HG03280 (cell line): ENCODE results near the gene REG3G.

ENCODE experiments used
- ATAC-seq: cut with Tn5 transposase; IDR thresholded peaks from one replicate; pipeline ENCODE4 v1.9.1; 2021; ENCODE audit warnings: mild to moderate bottlenecking, moderate library complexity; ENCODE audit not compliant: unreplicated experiment

REG3G gene

DNA sequence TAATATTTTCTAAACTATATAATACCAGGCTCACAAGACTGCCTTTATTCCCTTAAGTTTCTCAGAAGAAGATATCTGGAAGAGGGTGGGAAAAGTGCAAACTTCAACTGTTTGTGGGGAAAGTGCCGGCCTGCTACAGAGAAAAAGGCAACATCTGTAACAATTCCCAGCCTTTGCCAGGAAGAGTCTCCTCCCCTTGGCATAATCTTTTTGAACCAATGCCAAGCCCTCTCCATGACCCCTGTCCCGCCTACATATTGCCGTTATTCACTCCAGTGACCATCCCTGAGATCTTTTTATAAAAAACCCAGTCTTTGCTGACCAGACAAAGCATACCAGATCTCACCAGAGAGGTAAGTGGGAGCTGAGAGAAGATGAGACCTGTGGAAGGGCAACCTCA, at the start of gene REG3G:
REG3G (plus strand) TSS at position 282 of the 400 bp plus-strand sequence. CDS start 392 bp downstream, outside the sequence.
- no peak for ATAC-seq

DNA sequence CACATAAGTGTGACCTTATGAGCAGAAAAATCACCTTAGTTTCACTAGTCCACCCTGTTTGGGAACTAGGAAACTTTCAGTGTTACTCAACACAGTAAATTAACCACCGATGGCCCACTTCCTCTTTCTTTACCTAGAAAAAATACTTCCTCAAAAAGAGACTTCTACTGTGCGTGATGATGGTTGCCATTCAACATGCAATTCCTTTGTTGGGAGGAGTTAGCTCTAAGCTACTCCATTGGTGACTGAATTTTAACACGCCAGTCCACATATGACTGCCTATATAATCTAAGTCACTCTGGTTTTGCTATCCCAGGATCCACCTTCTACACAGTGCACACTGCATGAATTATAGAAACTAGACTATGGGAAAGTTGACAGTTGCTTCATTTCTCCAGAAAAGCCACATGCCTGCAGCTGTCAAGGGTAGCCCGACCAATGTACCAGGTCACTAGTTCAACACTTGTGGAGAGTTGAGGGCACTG, 47.8 kb upstream of the REG3G start:
- ATAC-seq = peak; percentile 94

DNA sequence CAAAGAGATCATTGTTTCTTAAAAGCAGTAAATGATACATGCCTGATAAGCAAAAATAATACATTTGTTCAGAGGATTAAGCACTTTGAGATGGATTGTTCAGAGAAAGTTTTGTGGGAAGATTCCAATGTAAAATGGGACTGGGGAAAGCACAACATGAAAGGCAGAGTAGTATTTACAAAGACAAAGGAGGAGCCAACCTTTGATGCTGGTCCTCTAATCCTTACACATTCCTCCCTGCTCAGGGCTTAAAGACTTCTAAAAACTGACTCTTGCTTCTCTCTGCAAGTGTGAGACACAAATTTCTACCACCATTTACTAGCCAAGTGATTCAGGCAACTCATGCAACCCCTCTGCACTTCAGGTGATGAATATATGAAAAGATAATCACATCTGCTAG, 47.2 kb upstream of the REG3G start:
- ATAC-seq = no peak

DNA sequence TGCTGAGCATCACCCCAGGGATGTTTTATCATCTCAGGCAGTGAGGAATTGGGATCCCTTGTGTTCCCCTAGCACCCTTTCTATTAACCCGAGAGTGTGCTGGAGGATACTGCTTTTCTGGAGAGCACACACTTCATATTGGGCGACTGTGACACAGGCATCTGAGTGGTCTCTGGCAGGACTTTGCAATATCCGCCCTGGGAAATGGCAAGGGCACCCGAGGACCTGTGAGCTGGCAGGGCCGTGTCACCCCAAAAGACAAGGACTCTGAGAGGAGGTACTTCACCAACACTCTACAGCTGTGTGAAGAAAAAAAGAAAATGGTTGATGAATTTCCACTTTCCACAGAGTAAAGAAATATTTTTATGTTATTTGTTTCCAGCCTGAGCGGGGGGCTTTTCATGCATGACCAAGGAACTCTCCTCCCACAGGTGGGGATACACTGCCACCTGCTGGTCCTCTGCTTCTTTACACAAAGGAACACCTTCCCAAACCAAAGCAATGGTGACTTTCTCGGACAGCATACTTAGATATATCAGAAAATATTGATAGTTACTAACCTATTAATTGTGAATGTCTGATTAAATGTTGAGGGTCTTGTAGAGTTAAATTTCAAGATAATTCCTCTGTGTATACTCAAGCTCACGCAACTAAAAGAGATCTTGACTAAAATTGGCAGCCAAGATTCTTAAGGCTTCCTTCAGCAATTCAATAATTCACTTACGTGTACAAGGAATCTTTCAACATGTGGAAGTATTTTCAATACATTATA, 45.9 kb upstream of the REG3G start:
- no peak for ATAC-seq

DNA sequence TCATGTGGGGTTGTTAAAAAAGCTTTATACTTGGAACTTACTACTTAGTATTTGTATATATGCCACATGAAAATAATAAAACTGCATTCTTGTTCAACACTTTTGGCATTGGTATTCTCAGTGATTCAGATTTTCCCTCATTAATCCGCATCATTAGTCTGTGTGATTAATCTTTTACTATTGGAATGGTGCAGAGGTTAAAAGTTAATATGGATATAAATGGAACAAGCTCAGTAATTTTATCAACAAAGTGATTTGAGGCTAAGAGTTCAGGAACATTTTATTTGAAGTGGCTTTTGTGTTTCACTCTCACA, 45.4 kb upstream of the REG3G start:
- ATAC-seq = no peak

DNA sequence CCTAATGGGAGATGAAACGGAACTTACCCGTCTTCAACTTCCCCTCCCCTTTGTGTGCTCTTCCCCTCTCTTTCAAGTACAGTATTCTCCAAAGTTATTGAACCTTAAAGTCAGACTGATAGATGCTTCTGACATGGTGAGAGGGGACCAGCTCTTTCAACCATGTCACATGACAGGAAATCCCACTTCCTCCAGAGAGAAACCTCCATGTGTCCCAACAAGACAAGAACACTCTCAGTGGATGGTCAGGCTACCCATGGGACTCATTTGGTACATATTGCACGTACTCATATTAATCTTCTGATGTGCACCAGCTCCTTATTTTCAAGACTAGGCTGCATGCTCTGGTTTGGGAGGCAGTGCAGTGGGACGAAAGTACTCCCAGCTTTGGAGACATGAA, 44.6 kb upstream of the REG3G start:
- ATAC-seq = no peak

DNA sequence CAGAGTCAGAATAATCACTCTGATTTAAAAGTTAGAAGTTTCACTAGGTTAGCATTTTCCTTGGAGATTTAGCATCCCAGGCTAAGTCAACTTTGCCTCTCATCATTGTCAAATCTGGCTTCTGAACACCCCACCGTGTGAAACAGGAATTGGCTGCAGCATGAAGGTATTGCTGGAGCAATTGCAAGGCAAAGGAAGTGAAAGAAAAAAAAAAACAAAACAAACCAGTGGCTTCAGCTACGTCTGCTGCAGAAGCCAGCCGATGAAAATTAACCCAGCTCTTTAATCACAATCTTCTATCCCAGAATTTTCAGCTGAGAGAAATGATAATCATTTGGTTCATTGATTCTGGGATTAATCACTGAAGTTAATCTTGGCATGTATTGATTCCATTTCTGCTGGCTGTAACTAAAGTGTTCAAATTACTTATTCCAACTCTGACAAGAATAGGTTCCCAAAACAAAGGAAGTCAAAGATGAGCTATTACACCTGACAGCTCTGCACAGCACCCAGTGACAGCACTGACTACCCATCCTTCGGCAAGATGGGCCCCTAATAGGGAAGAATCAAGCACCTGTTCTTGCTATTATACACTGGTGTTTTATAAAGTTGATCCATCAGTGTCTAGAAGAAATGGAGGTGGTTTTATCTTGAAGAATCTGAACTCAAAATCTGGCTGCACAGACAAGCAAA, 42.7 kb upstream of the REG3G start:
- no peak for ATAC-seq

DNA sequence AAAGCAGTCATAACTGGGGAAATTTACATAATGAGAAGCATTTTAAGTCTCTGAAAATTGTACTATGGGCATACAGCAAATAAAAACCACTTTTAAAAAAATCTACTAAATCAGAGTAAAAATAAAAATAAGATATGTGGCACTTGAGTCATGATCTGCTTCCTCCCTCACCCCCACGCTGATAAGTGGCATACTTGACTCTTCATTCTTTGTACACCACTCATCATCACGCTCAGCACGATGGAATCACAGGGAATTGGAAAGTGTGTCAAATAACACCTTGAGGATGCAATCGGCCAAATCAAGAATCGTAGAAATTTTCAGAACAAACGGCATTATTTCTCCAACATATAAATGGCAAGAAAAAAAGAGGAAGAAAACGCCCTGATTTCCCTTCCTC, 41.1 kb upstream of the REG3G start:
- ATAC-seq = no peak

DNA sequence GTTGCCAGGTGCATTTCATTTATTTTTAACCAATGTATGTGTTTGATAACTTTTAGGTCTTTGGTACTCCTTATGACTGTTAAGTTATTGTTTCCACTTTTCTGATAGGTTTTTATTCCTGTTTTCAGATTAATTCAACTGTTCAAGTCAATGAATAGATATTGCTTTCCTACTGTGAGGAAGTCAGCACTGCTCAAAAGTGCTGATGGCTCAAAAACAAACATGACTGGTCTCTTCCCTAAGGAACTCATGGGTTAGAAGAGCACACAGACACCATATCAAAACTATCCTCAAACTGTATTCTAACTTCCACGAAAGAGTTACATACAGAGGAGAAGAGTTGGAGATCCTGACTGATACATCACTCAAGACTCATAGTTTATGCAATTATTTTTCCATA, 39.9 kb upstream of the REG3G start:
- no peak for ATAC-seq

DNA sequence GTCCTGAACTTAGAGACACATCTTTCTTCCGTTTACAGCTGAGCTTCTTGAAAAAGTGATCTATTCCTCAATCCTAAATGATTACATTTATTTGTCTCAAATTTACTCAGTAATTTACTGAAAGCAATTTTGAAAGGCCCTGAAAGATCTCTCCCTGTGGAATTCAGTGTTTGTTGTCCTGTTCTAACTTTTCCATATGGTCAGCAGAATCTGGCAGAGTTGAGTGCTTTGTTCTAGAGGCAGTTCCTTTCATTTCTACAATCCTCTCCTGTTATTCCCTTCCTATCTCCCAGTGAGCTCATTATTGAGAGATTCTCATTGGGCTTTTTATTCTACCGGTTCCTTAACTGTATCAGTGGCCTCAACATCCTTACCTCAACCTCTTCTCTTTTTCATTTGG, 36.5 kb upstream of the REG3G start:
- no peak for ATAC-seq

DNA sequence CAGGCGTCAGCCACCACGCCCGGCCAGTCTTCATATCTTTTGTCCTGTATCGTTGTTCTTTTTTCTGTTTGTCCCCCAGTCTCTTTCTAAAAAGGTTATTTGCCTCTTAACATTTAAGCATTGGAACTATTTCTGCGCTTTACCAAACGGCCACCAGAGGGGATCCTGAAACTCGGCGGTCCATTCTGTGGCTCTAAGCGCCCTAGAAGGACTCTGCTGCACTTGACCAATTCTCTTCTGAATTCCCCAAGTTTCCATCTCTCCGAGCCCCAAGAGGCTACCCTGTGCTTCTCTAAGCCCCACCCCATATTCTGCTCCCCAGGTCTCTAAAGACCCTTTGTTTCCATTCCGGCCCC, 33.1 kb upstream of the REG3G start:
- no peak for ATAC-seq

DNA sequence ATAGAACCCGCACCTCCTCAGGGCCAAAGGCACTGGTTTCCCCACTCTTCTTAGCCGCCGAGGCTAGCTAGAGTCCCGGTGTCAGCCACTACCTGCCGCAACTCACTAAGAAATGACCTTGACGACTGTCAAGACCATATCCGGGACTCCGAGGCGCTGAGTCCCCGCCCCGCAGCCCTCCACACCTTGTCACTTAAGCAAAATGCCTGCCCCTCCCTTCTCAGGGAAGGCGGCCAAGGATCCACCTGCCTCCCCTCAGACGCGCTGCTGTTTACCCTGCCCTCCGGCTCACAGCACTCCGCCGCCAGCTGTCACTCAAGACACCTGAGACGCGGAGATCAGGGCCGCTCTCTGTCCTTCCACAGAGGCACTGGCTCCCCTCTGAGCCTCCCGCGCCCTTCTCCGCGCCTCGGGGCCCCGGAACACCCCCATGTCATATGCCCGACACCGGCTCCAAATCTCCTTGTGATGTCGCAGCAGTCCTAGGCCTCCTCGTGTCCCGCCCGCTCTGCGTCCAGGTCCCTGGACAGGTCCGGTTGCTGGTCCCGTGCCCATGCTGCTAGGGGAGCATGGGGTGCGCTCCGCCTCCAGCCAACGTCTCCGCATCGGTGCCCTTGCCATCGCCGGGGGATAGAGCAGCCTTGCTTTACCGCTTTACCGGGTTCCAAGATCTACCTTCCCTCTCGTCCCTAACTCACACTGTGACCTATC, 32.5 kb upstream of the REG3G start:
- no peak for ATAC-seq

DNA sequence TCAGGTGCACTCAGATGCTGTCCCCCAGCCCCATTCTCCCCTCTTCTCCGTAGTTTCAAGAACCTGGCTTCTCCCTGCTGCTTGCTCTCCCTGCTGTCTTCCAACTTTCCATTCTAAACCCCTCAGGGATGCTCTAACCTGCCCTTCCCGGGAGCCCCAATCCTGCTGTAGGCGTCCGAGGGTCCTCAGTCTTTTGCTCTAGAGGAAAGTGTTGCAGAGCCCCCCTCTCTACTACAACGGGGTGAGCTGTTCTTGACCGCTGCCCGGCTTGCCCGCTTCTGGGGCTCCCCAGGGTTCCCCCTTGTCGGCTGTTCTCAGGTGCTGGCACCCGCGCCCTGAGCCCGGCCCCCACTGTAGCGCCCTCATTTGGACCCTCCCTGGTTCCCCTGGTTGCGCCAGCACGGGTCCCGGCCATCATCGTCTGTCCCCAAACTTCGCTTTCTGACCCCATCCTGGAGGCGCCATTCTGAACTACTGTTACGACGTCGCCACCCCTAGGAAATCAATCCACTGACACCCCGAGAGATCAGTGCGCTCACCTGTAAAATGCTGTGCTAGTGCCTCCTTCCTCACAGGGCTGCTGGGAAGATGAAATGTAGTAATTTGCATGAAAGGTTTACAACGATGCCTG, 31.9 kb upstream of the REG3G start:
- no peak for ATAC-seq

DNA sequence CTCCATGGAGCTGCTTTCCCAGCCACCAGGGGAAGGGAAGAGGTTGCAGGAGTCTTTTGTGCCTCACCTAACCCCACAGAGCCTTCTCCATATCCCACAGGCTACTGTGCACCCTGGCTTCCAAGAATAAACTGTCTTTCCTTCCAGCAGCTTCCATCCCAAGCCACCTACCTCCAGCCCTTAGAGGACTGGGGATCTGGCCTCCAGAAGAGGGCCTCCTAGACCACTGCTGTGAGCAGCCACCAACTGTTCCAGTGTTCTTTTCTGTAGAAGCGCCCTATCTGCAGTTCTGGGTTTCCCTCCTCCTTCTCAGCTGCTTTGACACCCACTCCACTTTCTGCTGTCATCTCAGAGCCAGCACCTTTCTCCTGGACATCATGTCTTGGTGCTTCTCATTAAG, 30.7 kb upstream of the REG3G start:
- no peak for ATAC-seq

DNA sequence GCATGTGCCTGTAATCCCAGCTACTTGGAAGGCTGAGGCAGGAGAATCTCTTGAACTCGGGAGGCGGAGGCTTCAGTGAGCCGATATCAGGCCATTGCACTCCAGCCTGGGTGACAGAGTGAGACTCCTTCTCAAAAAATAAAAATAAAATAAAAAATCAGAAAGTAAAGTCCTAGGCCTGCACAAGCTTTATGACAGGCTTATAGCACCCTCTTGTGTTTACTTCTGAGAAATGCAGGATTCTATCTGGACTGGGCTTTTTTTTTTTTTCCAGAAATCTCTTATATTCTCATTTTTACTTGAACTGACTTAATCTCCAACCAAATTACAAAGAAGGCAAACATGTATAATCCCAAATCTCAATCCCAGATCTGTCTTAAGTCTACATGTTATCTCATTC, 26.1 kb upstream of the REG3G start:
- ATAC-seq = no peak

DNA sequence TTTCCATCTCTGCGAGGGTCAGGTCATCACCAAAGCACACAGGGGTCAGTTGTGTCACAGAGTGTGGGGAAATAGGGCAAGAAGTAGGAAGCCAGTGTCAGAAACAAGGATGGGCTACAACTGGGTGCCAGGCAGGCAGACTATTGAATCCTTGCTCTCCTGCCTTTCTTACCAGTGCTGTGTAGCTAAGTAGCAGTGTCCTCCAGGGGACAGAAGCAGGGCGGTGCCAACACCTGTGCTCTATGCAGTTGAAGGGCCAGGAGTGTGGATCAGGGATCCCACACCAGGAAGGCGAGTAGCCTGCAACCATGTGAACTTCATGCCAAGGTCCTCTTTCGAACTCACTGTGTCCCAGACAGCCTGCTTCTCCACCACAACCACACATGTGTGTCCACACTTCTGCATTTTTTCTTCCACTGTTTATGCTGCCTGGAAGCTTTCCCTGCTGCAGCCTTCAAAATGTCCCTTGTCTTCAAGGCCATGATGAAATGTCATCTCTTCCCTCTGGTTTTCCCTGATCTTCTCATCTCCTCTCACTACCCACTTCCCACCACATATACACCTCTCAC, 25.4 kb upstream of the REG3G start:
- no peak for ATAC-seq

DNA sequence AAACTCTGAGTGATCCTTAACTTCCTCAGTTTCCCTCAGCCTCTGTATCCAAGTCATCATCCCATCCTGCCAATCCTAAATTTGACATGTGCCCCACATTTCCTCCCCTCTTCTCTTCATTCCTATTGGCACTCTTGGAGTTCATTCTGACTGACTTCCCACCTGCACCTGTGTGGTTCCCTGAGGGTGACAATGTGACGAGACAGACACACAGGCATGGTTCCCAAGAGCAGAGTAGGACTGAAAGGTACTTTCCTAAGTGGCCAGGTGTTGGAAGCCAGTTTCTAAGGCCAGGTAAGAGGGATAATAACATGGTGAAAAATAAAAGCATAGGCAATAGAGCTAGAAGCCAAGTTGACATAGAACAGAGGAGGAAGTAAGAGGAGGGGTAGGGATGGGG, 24.2 kb upstream of the REG3G start:
- no peak for ATAC-seq

DNA sequence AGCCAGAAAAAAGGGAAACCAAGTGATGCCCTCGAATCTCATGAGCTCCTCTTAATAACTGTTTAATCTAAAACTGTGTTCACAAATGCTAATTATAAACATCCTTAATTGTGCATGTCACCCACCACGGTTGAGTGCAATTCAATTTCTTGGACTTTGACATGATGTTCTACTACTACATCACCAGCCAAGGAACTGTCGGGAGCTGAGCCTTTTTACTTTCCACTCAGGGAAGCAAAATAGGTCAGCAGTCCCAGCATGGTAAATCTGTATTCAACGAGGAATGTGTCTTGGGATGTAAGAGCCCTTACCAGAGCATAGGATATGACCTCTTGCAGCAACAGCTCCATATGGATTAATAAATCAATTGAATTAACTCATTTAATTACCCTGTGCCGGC, 20.8 kb upstream of the REG3G start:
- no peak for ATAC-seq

DNA sequence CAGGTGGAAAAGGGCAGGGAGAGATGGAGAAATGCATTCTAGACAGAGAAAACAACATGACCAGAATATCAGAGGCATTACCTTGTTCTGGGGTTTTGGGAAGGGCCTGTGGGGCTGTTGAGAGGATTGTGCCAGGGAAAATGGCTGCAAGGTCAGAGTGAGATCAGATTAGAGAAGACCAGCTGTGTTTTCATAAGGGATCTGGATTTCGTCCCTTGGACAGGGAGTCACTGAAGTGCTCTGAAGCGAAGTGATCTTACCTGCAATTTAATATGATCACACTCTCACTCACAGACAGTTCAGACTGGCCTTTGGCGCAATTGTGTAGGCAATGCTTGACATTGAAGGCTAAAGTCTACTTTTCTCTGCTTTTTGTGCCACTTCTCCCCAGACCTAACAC, 20.3 kb upstream of the REG3G start:
- no peak for ATAC-seq

DNA sequence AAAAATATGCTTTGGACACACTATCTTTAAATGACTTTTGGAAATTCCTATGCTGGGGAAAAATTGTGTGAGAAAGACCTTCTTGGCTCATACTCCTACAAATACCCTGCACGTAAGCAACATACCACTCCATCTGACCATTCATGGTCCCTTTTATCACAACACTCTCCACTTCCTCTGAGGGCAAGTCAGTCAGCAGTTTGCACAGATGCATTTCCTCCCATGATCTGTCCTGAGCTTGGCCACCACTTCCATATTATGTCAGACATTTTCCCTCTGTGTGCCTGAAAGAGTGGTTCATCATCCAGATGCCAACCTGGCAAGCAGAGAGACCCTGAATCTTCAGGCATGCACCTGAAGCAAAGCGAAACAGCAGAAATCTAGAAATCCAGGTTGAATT, 16.1 kb upstream of the REG3G start:
- ATAC-seq = no peak

DNA sequence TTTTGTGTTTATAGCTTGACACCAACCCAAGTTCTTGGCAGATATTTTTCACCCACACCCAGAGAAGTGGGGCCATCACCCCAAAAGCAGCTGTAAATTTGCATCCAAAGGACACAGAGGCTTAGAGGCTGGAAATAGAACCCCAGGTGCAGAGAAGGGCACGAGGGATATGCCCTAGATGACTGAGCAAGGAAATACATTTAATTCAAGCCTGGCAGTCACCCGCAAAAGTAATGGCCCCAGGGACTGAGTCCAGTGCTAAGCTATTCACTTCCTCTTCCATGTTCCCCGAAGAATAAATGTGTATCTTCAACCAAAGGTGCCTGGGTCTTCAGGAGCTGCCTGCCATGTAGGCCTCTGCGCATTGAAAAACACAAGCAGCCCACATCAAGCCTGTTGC, 14.0 kb upstream of the REG3G start:
- no peak for ATAC-seq
